ENCODE measurements around the gene PI4KA. TPM values are rescaled to one million over a fixed set of nuclear protein-coding genes. Genes with fewer than 3 reads are reported as not detected.
"Not testable (repeated sequence)": the region's sequence is repeated elsewhere in the genome, so short reads cannot be mapped to it uniquely, and the experiment has no call there.

PI4KA gene
- total RNA-seq, 2 experiments from 2014 or later = 85.8 to 100 TPM

DNA sequence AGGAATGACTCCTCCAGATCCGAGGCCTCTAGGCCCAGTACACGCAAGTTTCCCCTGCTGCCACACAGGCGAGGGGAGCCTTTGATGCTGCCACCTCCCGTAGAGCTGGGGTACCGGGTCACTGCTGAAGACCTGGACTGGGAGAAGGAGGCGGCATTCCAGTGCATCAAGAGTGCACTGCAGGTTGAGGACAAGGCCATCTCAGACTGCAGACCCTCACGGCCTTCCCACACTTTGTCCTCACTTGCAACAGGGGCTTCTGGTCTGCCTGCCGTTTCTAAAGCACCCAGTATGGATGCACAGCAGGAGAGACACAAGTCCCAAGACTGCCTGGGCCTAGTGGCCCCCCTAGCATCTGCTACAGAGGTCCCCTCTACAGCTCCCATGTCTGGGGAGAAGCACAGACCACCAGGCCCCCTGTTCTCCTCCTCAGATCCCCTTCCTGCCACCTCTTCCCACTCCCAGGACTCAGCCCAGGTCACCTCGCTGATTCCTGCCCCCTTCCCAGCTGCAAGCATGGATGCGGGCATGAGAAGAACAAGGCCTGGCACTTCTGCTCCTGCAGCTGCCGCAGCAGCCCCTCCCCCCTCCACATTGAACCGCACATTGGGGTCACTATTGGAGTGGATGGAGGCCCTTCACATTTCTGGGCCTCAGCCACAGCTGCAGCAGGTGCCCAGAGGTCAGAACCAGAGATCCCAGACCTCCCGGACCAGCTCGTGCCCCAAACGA is 167.9 kb downstream of the PI4KA start:
- H3K4me1 Mint-ChIP-seq; H3K4me3 Mint-ChIP-seq; H3K27ac Mint-ChIP-seq; DNase-seq; H3K9me3 Mint-ChIP-seq; POLR2A ChIA-PET; H3K36me3 Mint-ChIP-seq (ENCODE audit: low read depth); H3K27me3 Mint-ChIP-seq; CTCF ChIA-PET: not testable (repeated sequence)

DNA sequence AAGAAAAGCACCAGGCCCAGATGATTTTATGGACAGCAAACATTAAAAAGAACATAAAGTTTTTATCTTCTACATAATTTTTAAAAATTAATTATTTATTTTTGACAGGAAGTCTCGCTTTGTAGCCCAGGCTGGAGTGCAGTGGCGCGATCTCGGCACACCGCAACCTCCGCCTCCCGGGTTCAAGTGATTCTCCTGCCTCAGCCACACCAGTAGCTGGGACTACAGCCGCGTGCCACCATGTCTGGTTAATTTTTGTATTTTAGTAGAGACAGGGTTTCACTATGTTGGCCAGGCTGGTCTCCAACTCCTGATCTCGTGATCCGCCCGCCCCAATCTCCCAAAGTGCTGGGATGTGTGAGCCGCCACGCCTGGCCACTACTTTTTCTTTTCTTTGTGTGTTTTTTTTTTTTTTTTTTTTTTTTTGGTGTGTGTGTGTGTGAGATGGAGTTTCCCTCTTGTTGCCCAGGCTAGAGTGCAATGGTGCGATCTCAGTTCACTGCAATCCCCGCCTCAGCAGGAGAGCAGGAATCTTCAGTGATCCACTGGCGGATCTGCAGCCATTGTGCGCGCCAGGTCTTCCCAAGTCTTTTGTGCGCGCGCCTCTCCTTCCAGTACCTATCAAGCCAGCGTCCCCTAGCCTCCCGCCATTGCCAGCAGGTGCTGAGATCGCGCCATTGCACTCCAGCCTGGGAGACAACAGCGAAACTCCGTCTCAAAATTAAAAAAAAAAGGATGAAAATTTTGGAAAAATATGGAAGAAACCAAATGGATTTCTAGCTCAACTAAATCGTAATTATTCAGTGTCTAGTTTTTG is 171.0 kb downstream of the PI4KA start:
- H3K27me3 Mint-ChIP-seq; DNase-seq; H3K4me1 Mint-ChIP-seq; POLR2A ChIA-PET; H3K27ac Mint-ChIP-seq; CTCF ChIA-PET; H3K9me3 Mint-ChIP-seq; H3K4me3 Mint-ChIP-seq; H3K36me3 Mint-ChIP-seq (ENCODE audit: low read depth): not testable (repeated sequence)

DNA sequence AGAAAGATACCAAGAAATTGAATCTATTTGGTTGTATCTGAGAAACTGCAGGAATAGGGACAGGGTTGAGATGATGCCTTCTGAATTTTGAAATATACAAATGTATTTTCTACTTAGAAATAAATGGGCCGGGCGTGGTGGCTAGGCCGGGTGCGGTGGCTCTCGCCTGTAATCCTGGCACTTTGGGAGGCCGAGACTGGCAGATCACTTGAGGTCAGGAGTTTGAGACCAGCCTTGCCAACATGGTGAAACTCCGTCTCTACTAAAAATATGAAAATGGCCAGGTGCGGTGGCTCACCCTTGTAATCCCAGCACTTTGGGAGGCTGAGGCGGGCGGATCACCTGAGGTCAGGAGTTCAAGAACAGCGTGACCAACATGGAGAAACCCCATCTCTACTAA is 172.8 kb downstream of the PI4KA start:
- H3K36me3 Mint-ChIP-seq (ENCODE audit: low read depth); POLR2A ChIA-PET; H3K27me3 Mint-ChIP-seq; DNase-seq; H3K4me1 Mint-ChIP-seq; H3K9me3 Mint-ChIP-seq; H3K27ac Mint-ChIP-seq; H3K4me3 Mint-ChIP-seq; CTCF ChIA-PET: not testable (repeated sequence)

DNA sequence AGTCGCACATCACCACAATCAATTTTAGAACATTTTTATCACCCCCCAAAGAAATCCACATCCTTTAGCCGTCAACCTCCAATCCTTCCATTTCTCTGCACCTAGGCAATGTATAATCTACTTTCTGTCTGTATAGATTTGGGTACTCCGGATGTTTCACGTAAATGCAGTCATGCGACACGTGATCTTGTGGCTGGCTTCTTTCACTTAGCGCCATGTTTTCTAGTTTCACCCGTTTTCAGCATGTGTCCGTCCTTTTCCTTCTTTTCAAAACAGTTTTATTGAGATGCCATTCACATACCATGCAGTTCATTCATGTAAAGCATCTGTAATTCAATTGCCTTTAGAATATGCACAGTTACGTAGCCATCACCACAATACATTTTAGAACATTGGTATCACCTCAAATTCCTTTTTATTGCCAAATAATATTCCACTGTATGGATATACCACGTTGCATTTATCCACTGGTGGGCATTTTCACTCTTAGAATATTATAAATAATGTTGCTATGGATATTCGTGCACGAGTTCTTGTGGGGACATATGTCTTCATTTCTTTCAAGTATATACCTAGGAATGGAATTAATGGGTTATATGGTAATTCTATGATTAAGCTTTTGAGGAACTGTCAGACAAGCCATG is 179.7 kb downstream of the PI4KA start:
- H3K4me1 Mint-ChIP-seq; H3K9me3 Mint-ChIP-seq; H3K4me3 Mint-ChIP-seq; CTCF ChIA-PET; H3K27ac Mint-ChIP-seq; POLR2A ChIA-PET; H3K36me3 Mint-ChIP-seq (ENCODE audit: low read depth); DNase-seq: not testable (repeated sequence)
- H3K27me3 Mint-ChIP-seq = peaks cover 34% of the 10 kb centered on the region

DNA sequence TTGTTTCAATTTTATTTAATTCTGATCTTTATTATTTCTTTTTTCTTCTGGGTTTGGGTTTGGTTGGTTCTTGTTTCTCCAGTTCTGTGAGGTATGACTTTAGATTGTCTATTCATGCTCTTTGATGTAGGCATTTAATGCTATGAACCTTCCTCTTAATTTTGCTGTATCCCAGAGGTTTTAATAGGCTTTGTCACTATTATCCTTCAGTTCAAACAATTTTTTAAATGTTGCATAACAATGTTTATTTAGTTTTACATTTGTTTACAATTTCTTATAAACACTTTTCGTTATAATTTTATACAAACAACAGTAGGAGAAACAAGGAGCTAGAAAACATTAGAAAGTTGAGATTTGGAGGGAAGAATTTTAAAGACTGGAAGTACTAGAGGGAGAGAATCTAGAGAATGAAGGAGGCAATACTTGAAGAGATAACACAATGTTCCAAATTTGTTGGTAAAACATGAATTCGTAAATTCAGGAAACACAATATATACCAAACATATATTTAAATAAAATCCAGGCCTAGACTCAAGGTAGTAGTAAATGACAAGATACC is 180.8 kb downstream of the PI4KA start:
- no peak for DNase-seq
- H3K27me3 Mint-ChIP-seq = peaks cover 44% of the 10 kb centered on the region
- no peaks in the 10 kb centered on the region for H3K36me3 Mint-ChIP-seq (ENCODE audit: low read depth)
- POLR2A ChIA-PET = no interaction called here
- H3K9me3 Mint-ChIP-seq = no peaks in the 10 kb centered on the region
- H3K27ac Mint-ChIP-seq = no peak overlapping the region
- CTCF ChIA-PET = no interaction called here
- no peak overlapping the region for H3K4me3 Mint-ChIP-seq
- no peaks in the 10 kb centered on the region for H3K4me1 Mint-ChIP-seq

DNA sequence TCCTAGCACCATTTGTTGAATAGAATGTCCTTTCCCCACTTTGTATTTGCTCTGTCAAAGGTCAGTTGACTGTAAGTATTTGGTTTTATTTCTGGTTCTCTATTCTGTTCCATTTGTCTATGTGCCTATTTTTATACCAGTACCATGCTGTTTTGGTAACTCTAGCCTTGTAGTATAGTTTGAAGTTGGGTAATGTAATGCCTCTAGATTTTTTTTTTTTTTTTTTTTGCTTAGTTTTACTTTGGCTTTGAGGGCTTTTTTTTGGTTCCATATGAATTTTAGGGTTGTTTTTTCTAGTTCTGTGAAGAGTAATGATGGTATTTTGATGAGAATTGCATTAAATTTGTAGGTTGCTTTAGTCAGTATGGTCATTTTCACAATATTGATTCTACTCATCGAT is 183.0 kb downstream of the PI4KA start:
- POLR2A ChIA-PET; CTCF ChIA-PET; H3K4me3 Mint-ChIP-seq; H3K4me1 Mint-ChIP-seq; H3K36me3 Mint-ChIP-seq (ENCODE audit: low read depth); H3K27ac Mint-ChIP-seq; DNase-seq; H3K9me3 Mint-ChIP-seq: not testable (repeated sequence)
- H3K27me3 Mint-ChIP-seq = peaks cover 52% of the 10 kb centered on the region

DNA sequence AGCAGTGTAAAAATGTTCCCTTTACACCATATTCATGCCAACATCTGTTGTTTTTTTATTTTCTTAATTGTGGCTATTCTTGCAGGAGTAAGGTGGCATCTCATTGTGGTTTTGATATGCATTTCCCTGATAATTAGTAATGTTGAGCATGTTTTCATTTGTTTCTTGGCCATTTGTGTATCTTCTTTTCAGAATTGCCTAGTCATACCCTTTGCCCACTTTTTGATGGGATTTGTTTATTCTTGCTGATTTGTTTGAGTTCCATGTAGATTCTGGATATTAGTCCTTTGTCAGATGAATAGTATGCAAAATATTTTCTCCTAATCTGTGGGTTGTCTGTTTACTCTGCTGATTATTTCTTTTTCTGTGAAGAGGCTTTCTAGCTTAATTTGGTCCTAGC is 183.6 kb downstream of the PI4KA start:
- H3K27me3 Mint-ChIP-seq = peaks cover 54% of the 10 kb centered on the region
- H3K27ac Mint-ChIP-seq = no peak overlapping the region
- POLR2A ChIA-PET = no interaction called here
- H3K36me3 Mint-ChIP-seq (ENCODE audit: low read depth) = no peaks in the 10 kb centered on the region
- H3K4me1 Mint-ChIP-seq = no peaks in the 10 kb centered on the region
- H3K9me3 Mint-ChIP-seq = no peaks in the 10 kb centered on the region
- CTCF ChIA-PET = no interaction called here
- DNase-seq = no peak
- no peak overlapping the region for H3K4me3 Mint-ChIP-seq

DNA sequence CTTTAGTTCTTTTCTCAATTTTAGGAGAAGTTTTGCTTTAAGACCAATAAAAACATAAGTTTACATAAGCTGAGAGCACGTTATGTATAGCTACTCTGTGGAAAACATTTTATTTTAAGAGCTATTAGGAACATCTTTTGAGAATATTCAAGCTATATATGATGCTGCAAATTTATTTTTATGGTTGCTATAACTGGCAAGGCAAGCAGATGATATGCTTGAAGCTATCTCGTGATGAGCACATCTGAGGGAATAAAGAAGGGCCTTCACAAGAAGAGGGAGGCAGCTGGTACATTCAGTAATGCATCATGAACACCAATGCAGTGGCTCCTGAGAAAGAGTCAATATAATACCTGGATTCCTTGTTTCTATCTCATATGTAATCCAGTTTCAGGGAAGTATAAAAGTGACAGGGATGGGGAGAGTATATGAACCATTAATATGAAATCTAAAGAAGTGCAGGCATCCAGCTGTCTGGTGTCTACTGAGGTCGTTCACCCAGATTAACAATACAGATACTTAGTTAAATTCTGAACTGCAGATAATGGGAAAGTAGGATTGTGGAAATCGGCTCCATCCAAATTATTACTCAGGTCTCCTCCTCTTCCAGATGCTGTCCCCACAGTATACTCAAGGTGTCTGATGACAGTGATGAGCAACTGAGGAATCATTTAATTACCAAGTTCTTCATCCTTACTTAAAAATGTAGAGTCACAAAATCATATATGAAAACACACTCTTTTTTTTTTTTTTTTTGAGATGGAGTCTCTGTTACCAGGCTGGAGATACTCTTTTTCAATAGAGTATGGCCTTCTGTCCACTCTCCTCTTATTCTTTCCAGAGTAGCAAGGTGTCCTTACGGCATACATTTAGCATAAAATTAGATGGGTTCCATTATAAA is 185.1 kb downstream of the PI4KA start:
- H3K27ac Mint-ChIP-seq = no peak overlapping the region
- no peak overlapping the region for H3K4me3 Mint-ChIP-seq
- H3K27me3 Mint-ChIP-seq = peaks cover 50% of the 10 kb centered on the region
- ChIA-PET CTCF (interaction anchor here (1.2 kb wide), 1 partner anchor 27 kb away, joined by 3 read pairs; no protein-coding TSS in a partner anchor), POLR2A (no interaction called here)
- no peaks in the 10 kb centered on the region for H3K36me3 Mint-ChIP-seq (ENCODE audit: low read depth)
- no peaks in the 10 kb centered on the region for H3K4me1 Mint-ChIP-seq
- H3K9me3 Mint-ChIP-seq = no peaks in the 10 kb centered on the region
- DNase-seq = no peak

DNA sequence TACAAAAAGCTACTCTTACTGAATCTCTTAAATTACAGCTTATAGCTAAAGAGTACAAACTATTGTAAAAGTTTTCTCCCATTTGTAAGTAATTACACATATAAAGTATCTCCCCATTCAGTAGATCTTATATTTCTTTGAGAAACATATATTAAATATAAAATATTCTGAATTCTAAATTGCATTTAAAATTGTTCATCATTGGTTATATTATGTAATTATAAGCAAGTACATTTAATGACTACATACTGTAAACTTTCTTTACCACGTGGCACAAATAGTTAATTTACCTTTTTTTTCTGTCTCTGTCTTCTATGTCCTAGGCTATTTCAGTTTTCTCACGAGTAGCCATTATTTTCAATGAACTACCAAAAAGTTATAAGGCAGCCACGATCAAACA is 185.9 kb downstream of the PI4KA start:
- Mint-ChIP-seq H3K27ac (no peak overlapping the region), H3K36me3 (ENCODE audit: low read depth) (no peaks in the 10 kb centered on the region), H3K9me3 (no peaks in the 10 kb centered on the region), H3K27me3 (peaks cover 46% of the 10 kb centered on the region), H3K4me1 (no peaks in the 10 kb centered on the region), H3K4me3 (no peak overlapping the region)
- DNase-seq = no peak
- CTCF ChIA-PET = interaction anchor here (1.2 kb wide), 1 partner anchor 26 kb away, joined by 3 read pairs; no protein-coding TSS in a partner anchor
- POLR2A ChIA-PET = interaction anchor here (1.0 kb wide), 1 partner anchor 25 kb away, joined by 3 read pairs; no protein-coding TSS in a partner anchor

DNA sequence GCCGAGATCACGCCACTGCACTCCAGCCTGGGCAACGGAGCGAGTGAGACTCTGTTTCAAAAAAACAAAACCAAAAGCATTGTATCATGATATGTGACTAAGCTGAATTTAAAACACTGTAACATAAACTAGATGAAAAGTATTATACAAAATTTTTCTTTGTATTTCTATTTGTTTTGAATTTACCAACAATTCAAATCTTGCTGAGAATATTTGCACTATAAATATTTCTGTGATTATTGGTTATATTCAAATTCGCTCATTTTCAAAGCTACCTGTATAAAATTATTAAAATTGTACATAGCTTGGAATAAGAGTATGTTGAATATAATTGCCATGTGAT is 186.6 kb downstream of the PI4KA start:
- peaks cover 46% of the 10 kb centered on the region for H3K27me3 Mint-ChIP-seq
- no peak overlapping the region for H3K27ac Mint-ChIP-seq
- POLR2A ChIA-PET = interaction anchor here (1.0 kb wide), 1 partner anchor 24 kb away, joined by 3 read pairs; no protein-coding TSS in a partner anchor
- no peak overlapping the region for H3K4me3 Mint-ChIP-seq
- no peaks in the 10 kb centered on the region for H3K36me3 Mint-ChIP-seq (ENCODE audit: low read depth)
- no peaks in the 10 kb centered on the region for H3K4me1 Mint-ChIP-seq
- H3K9me3 Mint-ChIP-seq = no peaks in the 10 kb centered on the region
- CTCF ChIA-PET = no interaction called here
- DNase-seq = no peak

DNA sequence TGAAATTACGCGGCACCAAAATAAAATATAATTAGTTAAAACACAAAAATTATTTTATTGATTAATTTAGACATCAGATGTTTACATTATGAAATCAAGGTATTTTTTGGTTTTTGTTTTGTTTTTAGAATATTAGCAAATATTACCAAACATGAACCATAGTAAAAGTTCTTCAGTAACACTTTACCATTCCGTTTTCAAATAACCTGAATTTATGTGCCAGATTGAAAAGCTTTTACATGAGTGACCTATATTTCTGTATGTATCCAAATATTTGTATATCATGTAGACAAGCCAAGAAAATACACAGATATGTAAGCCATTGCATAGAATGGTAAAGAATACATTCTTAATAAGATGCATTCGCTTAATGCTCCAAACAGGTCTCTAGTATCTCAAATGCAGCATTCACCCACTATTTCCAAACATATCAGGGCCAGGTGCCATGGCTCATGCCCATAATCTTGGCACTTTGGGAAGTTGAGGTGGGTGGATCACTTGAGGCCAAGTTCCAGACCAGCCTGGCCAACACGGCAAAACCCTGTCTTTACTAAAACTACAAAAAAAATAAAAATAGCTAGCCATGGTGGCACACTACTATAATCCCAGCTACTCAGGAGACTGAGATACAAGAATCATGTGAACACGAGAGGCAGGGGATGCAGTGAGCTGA is 187.1 kb downstream of the PI4KA start:
- Mint-ChIP-seq H3K4me3 (no peak overlapping the region), H3K27ac (no peak overlapping the region), H3K27me3 (peaks cover 41% of the 10 kb centered on the region), H3K9me3 (no peaks in the 10 kb centered on the region), H3K4me1 (no peaks in the 10 kb centered on the region), H3K36me3 (ENCODE audit: low read depth) (no peaks in the 10 kb centered on the region)
- ChIA-PET CTCF (no interaction called here), POLR2A (interaction anchor here (1.0 kb wide), 1 partner anchor 24 kb away, joined by 3 read pairs; no protein-coding TSS in a partner anchor)
- no peak for DNase-seq

DNA sequence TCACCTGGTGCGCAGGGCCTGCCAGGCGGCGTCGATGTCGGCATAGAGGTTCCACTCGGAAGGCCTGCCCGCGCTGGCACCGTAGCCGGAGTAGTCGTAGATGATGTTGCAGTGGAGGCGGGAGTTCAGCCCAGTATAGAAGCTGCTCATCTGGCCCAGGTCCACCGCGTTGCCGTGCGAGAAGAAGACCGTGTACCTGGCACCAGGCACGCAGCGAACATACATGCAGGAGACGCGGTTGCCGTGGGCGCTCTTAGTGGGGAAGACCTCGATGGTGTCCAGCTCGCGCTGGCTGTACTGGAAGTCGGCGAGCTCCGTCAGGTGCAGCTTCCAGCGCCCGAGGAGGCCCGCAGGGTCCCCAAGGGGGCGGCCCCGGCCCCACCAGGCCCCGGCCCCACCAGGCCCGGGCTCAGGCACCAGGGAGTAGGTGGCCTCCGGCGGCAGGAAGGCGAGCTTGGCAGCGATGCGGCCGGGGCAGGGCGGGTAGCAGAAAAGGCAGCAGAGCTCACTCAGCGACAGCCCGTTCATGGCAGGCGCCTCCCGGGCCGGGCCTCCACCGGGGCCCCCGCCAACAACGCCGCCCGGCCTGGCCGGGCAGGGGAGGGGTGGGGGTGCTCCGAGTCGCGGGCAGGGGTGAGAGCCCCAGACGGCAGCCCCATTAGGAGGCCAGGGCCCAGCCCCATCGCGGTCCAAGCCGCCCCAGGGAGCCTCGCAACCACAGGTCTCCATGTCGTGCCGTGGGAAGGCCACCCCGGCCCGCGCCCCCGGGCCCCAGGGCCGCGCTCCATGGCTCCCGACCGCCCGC is 188.0 kb downstream of the PI4KA start:
- DNase-seq; CTCF ChIA-PET; H3K27ac Mint-ChIP-seq; H3K4me1 Mint-ChIP-seq; H3K4me3 Mint-ChIP-seq; POLR2A ChIA-PET; H3K36me3 Mint-ChIP-seq (ENCODE audit: low read depth); H3K9me3 Mint-ChIP-seq: not testable (repeated sequence)
- H3K27me3 Mint-ChIP-seq = peaks cover 36% of the 10 kb centered on the region
